ENCODE measurements around the gene RER1.
A peak's percentile ranks its signal among the peaks of the same experiment; 100 is the strongest.

The RER1 gene

GRCh38 chr1:2391041-2391930 lies at the start of gene RER1, which contains the start of gene MORN1:
Gene RER1 (plus strand): TSS chr1:2391841. CDS start chr1:2395791, 3,950 bp downstream.
Gene MORN1 (minus strand): TSS chr1:2391554. CDS start chr1:2391533, 21 bp downstream.
- peak; percentile 82 to 95 for DNase-seq

DNA sequence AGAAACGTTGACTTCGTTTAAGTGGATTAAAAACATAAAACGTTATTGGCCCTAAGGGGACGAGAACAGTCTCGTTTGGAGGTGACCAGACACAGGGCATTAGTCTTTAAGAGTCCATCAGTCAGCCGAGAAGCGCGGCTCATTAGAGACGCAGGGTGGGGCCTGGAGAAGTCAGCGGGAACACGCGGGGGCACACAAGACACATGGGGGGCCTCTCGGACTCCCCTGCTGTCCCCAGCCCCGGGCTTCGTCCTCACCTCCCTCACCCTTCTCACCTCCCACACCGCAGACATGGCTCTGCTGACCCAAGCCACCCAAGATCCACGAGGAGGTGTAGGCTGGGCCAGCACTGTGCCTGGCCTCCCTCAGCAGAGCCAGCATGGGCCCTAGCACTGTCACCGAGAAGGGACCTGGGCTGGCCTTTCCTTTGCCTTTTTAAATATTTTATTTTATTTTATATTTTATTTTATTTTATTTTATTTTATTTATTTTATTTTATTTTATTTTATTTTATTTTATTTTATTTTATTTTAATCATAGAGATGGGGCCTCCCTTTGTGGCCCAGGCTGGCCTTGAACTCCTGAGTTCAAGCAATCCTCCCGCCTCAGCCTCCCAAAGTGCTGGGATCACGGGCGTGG lies 49.1 kb upstream of the RER1 start:
- DNase-seq, result no peak

GRCh38 chr1:2343023-2343935 lies 48.4 kb upstream of the RER1 start:
- DNase-seq, result no peak

DNA sequence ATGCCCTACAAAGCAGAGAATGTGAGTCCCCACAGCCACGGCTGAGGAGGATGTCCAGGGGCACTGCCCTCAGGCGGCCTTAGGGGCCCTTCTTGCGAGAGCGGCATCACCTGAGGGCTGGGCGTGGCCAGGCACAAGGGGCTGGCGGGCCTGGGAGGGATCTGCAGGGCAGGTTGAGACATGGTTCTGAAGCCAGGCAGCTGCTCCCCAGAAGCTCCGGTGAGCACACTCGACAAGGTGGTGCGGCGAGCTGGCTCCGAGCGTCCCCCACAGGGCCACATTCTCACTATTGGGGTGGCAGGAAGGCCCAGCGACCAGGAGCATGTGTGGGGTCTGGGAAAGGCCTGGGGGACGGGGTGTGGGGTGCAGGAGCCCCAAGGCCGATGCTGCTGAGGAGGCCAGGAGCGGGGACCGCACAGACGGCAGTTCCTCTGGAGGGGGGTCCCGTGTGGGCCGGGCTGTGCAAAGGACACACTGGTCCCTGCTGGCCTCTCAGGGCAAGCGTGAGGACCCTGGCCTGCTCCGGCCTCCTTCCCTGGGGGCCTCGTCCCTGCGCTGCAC lies 47.4 kb upstream of the RER1 start:
- DNase-seq, result no peak

GRCh38 chr1:2344744-2345296 lies 46.8 kb upstream of the RER1 start:
- no peak for DNase-seq

DNA sequence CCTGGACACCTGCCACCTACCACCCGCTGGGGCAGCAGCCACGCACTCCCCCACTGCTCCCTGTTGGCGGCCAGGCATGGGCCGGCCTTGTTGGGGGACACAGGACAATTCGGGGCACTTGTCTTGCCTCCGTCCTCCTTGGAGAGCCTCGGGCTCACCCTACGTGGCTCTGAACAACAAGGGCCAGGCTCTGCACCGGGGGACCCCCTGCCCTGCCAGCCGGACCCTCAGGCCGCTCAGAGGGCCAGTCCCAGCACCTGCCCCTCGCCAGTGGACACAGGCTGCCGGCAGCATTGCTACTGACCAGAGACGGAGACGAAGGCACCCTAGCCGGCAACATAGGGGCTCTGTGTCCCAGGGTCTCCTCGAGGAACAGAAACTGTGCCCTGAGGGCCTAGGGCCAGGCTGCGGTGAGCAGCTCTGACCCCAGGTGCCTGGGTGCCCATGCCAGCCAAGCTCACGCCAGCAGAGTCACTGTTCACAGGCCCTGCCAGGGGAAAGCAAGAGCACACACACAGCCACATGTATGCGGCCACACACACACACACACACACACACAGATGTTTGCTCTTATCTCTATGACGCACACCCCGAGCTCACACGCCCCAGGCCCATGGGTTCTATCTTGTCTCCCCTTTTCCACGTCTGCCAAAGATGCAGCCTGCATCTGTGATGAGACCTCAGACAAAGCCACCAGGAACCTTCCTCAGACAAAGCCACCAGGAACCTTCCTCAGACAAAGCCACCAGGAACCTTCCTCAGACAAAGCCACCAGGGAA lies 46.2 kb upstream of the RER1 start:
- DNase-seq, result no peak

- no peak for DNase-seq
Observed at GRCh38 chr1:2346691-2347408, 44.8 kb upstream of the RER1 start.

DNA sequence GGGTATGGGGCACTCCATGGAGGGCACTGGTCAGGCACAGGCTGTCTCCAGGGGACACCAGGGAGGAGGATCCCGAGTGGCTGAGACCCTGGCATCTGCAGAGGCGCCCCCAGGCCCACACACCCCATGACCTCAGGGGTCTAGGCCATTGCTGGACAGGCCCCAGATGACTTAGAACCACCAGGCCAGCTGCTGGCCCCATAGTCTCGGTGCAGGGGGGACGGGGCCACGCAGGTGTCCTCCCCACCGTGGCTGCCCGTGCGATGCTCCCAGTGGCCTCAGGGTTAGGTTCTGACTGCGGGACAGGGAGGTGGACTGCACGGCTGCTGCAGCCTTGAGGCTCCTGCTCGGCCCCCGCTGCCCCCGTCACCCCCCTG lies 44.2 kb upstream of the RER1 start:
- DNase-seq, result no peak

- DNase-seq, result no peak
Observed at GRCh38 chr1:2347896-2348295, 43.7 kb upstream of the RER1 start.

- no peak for DNase-seq
Observed at GRCh38 chr1:2348346-2349325, 43.0 kb upstream of the RER1 start.

GRCh38 chr1:2349806-2350205 lies 41.8 kb upstream of the RER1 start:
- DNase-seq, result no peak

DNA sequence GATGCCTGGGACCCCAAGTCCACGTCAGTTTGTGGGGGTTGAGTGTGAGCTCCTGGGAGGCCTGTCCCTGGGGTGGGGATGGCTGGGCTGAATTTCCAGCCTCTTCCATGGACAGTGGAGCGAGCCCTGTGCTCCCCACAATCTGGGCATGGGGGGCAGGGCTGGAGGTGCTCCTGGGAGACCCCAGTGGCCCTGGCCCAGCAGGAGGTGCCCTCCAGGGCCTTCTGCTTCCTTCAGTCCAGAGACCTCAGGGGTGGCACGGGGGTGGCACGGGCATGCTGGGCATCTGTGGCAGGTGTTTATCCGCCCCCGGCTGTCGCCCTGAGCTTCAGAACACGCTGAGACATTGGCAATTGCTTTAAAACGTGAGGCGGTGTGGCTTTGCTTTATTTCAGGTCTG lies 41.1 kb upstream of the RER1 start:
- no peak for DNase-seq

GRCh38 chr1:2350911-2351655 lies 40.6 kb upstream of the RER1 start:
- DNase-seq, result no peak

- no peak for DNase-seq
Observed at GRCh38 chr1:2351723-2352122, 39.9 kb upstream of the RER1 start.

- no peak for DNase-seq
Observed at GRCh38 chr1:2352341-2352896, 39.2 kb upstream of the RER1 start.

DNA sequence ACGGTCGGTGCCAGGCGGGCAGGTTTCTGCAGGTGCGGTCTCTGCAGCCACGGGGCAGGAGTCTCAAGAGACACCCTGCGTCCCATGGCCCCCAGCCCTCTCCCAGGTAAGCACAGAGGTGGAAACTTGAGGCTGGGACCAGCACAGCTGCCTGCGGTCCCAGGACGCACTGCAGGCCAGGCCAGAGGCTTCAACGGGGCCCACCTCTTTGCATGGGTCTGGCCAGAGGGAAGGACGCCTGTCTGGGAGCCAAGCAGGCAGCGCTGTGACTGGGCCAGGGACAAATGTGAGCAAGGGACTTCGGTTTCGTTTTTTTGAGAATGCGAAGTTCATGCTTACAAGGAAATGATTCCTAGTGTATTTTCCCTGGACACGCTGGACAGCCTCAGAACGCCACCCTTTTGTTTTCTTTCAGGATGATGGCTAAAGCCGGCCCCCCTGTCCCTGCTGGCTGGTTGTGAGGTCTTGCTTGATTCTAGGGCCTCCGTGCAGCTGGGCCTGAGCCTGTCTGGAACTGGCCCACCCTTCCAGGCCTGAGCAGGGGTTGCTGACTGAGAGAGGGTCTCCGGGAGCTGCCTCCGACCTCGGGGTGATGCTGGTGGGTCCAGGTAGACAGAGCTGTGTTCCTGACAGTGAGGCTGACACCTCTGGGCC lies 38.6 kb upstream of the RER1 start:
- no peak for DNase-seq

DNA sequence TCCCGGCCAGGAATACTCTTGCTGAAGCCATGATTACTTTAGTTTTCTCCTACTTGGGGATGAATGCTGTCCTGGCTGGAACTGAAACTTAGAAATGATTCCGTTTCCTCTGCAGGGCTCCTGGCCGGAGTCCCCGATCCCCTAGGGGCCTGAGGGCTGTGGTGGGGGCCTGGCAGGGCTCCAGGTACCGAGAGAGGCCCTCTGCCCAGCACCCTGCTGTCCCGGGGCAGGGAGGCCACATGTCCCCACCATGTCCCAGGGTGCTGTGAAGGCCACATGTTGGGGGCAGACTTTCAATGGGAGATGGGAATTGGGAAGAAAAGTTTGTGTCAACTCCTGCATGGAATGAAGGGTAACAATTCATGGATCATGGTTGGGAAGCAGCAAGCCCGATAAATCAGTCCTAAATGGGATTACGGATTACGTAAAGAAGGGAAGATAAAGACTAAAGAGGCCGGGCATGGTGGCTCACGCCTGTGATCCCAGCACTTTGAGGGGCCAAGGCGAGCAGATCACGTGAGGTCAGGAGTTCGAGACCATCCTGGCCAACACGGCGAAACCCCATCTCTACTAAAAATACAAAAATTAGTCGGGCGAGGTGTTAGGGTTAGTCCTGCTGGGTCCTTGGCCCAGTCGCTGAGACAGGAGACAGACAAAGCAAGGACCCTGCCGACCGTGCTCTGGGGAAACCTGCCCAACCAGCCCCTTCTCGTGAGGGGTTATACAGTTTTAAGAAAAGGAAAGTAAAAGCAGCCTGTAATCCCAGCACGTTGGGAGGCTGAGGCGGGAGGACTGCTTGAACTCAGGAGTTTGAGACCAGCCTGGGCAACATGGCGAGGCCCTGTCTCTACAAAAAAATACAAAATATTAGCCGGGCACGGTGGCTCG lies 37.8 kb upstream of the RER1 start:
- no peak for DNase-seq
